ENCODE measurements around the gene SOAT2. TPM values are rescaled to one million over a fixed set of nuclear protein-coding genes. Genes with fewer than 3 reads are reported as not detected.

SOAT2 gene
- polyA plus RNA-seq, 1 experiment: 0.34 TPM

DNA sequence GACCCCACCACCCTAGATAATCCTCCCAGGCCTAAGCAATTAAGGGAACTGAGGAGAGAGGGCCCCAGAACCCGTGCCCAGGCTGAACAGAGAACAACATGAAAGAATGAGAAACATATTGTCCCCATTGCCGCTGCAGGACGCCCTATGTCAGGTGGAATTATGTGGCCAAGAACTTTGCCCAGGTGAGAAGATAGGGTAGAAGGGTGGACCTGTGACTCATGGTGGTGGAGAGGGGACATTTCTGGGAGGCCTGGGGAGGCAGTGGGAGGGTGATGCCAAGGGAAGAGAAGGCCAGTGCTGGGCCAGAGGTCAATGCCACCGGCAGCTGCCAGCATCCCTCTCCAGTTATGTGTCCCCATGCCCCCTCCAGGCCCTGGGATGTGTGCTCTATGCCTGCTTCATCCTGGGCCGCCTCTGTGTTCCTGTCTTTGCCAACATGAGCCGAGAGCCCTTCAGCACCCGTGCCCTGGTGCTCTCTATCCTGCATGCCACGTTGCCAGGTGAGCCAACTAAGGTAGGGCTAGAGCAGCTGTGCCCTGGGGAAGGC lies 15.5 kb downstream of the SOAT2 start:
- CTCF ChIA-PET: interaction anchor here (0.8 kb wide), 1 partner anchor 41 kb away, joined by 4 read pairs; no protein-coding TSS in a partner anchor

DNA sequence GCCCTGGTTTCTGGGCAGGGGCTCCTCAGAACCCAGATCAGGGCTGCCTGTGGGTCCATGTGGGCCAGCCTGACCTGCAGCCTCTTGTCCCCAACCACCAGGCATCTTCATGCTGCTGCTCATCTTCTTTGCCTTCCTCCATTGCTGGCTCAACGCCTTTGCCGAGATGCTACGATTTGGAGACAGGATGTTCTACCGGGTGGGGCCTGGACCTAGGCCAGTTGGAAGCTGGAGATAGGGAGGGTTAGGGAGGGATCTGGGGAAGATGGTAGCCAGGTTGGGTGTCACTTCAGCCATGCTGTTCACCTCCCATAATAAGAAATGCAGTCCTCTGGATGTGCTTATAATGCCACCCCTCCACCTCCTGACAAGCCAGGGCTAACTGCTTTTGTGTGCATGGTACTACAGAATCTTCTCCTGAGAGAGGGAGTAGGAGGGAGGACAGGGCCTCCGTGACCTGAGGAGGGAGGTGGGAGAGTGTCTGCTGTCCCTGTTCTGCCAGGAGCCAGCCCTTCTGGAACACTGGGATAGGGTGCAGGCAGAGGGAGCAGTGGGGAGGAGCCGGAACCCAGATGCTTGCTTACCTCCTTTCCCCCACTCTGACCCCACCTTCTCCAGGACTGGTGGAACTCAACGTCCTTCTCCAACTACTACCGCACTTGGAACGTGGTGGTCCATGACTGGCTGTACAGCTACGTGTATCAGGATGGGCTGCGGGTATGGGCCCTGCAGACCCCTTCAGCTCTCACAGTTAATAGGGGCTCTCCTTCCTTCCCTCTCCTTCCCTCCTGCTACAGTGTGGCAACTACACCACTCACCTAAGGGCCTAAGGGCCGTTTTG lies 17.6 kb downstream of the SOAT2 start:
- POLR2A ChIA-PET: no interaction called here
- no peak for DNase-seq (ENCODE audit: low read depth)
- Histone ChIP-seq H3K36me3 (ENCODE audit: control insufficient read depth, insufficient read depth, low read length) (no peaks in the 10 kb centered on the region), H3K27me3 (ENCODE audit: control insufficient read depth, insufficient read depth, low read length) (no peaks in the 10 kb centered on the region), H3K4me3 (ENCODE audit: low read depth, low read length) (no peak overlapping the region)
- CTCF ChIA-PET: no interaction called here
- TF ChIP-seq, protein P1, sequence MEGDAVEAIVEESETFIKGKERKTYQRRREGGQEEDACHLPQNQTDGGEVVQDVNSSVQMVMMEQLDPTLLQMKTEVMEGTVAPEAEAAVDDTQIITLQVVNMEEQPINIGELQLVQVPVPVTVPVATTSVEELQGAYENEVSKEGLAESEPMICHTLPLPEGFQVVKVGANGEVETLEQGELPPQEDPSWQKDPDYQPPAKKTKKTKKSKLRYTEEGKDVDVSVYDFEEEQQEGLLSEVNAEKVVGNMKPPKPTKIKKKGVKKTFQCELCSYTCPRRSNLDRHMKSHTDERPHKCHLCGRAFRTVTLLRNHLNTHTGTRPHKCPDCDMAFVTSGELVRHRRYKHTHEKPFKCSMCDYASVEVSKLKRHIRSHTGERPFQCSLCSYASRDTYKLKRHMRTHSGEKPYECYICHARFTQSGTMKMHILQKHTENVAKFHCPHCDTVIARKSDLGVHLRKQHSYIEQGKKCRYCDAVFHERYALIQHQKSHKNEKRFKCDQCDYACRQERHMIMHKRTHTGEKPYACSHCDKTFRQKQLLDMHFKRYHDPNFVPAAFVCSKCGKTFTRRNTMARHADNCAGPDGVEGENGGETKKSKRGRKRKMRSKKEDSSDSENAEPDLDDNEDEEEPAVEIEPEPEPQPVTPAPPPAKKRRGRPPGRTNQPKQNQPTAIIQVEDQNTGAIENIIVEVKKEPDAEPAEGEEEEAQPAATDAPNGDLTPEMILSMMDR (IDR thresholded peaks at IDR 0.05; ENCODE audit: insufficient read depth, low read depth, low read length): no peak

More for the DNA sequence above, 15.5 kb downstream of the SOAT2 start:
- TF ChIP-seq, protein P1 (IDR thresholded peaks at IDR 0.05; ENCODE audit: insufficient read depth, low read depth, low read length): no peak
- Histone ChIP-seq H3K4me3 (ENCODE audit: low read depth, low read length) (no peak overlapping the region), H3K27me3 (ENCODE audit: control insufficient read depth, insufficient read depth, low read length) (no peaks in the 10 kb centered on the region), H3K36me3 (ENCODE audit: control insufficient read depth, insufficient read depth, low read length) (no peaks in the 10 kb centered on the region)
- DNase-seq (ENCODE audit: low read depth): no peak
- POLR2A ChIA-PET: no interaction called here

DNA sequence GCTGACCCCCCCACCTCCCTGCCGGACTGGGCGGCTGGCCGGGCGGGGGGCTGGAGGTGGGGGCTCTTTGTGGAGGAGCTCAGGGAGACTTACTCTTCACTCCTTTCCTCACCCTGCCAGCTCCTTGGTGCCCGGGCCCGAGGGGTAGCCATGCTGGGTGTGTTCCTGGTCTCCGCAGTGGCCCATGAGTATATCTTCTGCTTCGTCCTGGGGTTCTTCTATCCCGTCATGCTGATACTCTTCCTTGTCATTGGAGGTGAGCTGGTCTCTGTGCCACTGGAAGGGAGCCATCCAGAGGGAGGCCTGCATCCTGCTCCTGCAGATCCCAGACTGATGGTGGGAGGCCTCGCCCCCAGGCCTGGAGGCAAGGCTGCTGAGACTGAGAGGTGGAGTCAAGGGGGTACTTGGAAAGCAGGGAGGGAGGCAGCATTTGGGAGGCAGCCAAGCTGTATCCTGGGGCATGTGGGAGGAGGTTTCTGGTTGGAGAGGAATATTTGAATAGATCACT lies 19.7 kb downstream of the SOAT2 start:
- Histone ChIP-seq H3K27me3 (ENCODE audit: control insufficient read depth, insufficient read depth, low read length) (no peaks in the 10 kb centered on the region), H3K4me3 (ENCODE audit: low read depth, low read length) (no peak overlapping the region), H3K36me3 (ENCODE audit: control insufficient read depth, insufficient read depth, low read length) (no peaks in the 10 kb centered on the region)
- ChIA-PET POLR2A (no interaction called here), CTCF (interaction anchor here (0.6 kb wide), 2 partner anchors 65 to 268 kb away, joined by 3 read pairs; no protein-coding TSS in a partner anchor)
- TF ChIP-seq, protein P1 (IDR thresholded peaks at IDR 0.05; ENCODE audit: insufficient read depth, low read depth, low read length): no peak
- no peak for DNase-seq (ENCODE audit: low read depth)

DNA sequence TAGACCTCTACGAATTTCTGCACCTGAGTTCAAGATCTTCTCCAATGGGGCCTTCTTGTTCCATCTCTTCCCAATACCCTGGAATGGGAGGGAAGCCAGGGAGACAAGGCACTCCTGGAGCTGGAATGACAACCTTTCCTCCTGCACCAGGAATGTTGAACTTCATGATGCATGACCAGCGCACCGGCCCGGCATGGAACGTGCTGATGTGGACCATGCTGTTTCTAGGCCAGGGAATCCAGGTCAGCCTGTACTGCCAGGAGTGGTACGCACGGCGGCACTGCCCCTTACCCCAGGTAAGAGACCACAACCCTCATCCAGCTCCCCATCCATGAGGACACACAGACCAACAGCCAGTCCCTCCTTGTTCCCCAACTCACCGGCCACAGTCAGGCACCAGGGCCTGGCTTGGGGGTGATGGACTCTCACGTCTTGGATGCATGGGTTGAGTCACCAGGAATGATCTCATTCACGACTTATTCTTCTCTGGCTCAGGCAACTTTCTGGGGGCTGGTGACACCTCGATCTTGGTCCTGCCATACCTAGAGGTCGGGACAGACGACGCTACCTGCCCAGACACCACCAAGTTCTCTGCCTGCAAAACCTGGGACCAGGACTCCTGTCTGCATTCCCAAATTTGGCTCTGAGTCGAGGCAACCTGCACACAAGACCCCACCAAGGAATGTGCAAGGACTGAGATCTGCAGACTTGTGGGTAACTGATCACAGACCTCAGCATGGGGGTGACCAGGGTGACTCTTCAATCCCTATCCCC lies 20.5 kb downstream of the SOAT2 start:
- H3K36me3 ChIP-seq (ENCODE audit: control insufficient read depth, insufficient read depth, low read length): no peaks in the 10 kb centered on the region
- ChIA-PET POLR2A (no interaction called here), CTCF (interaction anchor here (0.6 kb wide), 1 partner anchor 269 kb away, joined by 3 read pairs; no protein-coding TSS in a partner anchor)
- no peak for DNase-seq (ENCODE audit: low read depth)
- no peak overlapping the region for H3K4me3 ChIP-seq (ENCODE audit: low read depth, low read length)
- no peaks in the 10 kb centered on the region for H3K27me3 ChIP-seq (ENCODE audit: control insufficient read depth, insufficient read depth, low read length)
- TF ChIP-seq, protein P1 (IDR thresholded peaks at IDR 0.05; ENCODE audit: insufficient read depth, low read depth, low read length): no peak

DNA sequence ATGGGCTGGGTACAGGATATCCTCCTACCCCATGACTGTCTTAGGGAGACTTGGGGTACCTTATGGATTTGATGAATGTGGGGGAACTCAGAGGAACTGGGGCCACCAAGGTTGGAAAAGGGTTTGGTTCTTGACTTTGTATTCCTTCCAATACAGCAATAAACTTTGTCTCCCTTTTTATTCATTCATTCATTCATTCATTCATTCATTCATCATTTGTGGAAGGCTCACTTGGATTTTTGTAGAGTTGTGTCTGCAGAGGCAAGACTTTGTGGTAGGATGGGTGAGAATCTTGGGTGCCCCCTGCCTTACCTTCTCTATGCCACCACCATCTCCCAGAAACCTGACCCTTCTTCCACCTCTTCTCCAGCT lies 21.1 kb downstream of the SOAT2 start:
- H3K27me3 ChIP-seq (ENCODE audit: control insufficient read depth, insufficient read depth, low read length): no peaks in the 10 kb centered on the region
- H3K4me3 ChIP-seq (ENCODE audit: low read depth, low read length): no peak overlapping the region
- no peaks in the 10 kb centered on the region for H3K36me3 ChIP-seq (ENCODE audit: control insufficient read depth, insufficient read depth, low read length)
- DNase-seq (ENCODE audit: low read depth): no peak
- POLR2A ChIA-PET: no interaction called here
- TF ChIP-seq, protein P1 (IDR thresholded peaks at IDR 0.05; ENCODE audit: insufficient read depth, low read depth, low read length): no peak
- CTCF ChIA-PET: no interaction called here
